Jurkat, Clone E6-1 (cell line): ENCODE data around the gene IQGAP3.

Experiments used
- DNase-seq: peaks from one replicate; pipeline ENCODE4 v3.0.0-alpha.2; 2011; ENCODE audit warnings: low read depth, low spot score
- H3K4me3 ChIP-seq: 2 replicates; pipeline ENCODE4 v1.5.1; 2011; ENCODE audit warnings: mild to moderate bottlenecking, low read length, control low read depth, moderate library complexity

Gene IQGAP3

DNA sequence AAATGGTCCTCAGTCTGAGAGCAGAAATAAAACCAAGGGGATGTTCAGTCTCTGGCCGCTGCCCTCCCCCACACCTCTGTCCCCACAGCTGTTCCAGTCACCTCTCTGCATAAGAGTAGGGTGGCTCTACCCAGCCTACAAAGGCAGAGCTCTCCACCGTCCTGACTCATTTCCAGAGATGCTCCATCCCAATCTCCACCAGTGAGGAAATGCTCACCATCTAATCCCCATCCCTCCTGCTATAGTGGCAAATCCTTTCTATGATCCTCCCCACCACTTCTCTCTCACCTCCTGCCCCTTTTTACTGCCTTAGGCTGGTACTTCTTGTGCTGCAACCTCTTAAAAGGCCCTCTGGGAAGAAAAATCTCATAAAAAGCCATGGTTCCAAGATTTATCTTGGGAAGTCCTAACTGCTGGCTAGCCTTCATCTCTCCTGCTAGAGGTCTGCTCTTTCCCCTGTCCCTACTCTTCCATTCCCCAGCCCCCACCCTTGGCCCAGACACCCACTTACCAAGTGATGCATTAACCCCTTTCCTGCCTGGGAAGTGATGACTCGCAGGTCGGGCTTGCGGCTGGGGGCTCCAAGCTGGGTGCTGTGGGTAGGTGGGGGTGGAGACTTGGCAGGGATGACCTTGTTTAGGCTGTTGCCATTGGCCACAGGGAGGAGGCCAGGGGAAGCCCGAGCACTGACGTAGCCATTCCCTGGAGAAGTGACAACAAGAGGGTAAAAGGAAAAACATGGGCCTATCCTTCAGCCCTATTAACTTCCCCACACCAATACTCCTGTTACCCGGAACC lies 95.7 kb downstream of the IQGAP3 start:
- no peak for DNase-seq
- no peak overlapping the region for H3K4me3 ChIP-seq

DNA sequence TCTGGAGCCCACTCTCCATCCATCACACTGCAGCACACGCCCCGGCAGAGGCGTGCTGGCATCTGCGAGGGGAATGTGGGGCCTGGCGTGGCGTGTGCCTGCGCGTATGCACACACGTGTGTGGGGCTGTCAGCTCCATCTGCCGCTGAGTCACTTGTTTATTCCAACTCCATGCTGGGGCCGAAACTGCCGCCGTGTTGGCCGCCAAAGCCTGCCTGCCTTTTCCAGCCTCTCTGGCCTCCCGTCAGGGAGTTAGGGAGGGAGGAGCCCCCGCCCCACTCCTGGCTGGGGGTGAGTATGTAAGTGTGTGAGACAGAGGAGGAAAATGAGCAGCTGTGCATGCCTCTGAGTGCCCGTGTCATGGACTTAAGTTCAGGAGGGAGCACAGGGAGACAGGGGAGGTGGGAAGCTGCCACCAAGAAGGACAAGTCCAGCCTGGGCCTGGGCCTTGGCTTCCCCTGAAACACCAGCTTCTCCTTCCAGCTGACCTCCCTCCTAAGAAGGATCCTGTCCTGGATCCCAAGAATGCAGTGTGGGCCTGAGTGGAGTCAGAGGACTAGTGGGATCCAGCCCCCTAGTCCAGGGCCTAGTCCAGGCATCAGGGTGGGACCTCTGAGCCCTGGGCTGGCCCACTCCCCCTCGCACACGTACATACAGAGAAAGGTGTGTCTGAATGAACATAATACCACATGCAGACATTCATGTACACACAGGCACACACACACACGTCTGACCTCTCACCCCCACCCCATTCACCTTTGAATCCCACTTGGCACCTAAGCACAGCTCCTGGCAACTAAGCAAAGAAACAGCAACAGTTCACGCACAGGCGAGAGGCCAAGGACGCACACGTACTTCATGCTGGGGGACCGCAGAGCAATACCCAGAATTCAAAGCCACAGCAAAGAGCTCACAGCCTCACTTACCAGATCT lies 96.5 kb downstream of the IQGAP3 start:
- DNase-seq = no peak
- H3K4me3 ChIP-seq = no peak overlapping the region
